Fibroblast of the conjunctiva (primary cell): Measurements from ENCODE around the gene CADPS.

Source experiments
- DNase-seq: peaks from one replicate; pipeline ENCODE4 v3.0.0-alpha.2; 2010; ENCODE audit warnings: low read depth

Gene CADPS

DNA sequence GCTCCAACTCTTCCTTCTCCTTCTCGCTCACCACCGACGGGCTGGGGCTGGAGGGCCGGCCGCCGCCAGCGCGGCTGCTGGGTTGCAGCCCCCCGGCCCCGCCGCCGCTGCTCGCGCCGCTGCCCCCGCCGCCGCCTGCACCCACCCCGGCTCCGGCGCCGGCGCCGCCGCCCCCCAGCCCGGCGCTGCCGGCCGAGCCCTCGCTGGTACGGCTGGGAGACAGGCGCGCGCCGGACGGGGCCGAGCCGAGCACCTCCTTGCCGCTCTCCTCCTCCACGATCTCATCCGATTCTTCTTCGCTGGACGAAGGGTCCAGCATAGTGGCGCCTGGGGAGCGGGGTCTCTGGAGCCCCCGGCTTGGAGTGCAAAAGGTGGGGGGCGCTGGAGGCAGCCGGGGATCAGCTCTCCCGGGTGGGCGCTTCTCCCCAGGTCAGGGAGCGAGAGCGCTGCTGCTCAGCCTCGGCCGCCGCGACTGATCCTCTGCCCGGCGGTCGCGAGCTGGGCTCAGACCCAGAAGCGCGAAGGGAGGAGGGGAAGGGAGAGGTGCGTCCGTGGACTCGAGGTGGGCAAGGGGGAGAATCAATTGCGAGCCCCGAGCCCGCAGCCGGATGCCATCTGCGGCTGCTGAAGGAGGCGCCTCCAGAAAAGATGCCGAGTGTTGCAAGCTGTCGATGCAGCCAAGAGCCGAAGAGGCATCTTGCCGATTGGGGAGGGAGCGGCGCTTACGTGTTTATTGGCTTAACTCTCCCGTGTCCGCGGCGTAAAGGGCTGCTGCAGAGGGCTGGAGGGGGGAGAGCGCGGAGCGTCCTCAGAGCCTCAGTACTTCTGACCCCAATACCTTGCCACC is at the start of gene CADPS:
Gene CADPS (minus strand): TSS at position 706 of the 847 bp plus-strand sequence. CDS start 387 bp downstream, at position 319.
- no peak for DNase-seq

GRCh38 chr3:62923066-62923465 is 47.9 kb upstream of the CADPS start:
- DNase-seq, result no peak

- DNase-seq, result no peak
Observed at GRCh38 chr3:62922326-62922725, 47.1 kb upstream of the CADPS start.

DNA sequence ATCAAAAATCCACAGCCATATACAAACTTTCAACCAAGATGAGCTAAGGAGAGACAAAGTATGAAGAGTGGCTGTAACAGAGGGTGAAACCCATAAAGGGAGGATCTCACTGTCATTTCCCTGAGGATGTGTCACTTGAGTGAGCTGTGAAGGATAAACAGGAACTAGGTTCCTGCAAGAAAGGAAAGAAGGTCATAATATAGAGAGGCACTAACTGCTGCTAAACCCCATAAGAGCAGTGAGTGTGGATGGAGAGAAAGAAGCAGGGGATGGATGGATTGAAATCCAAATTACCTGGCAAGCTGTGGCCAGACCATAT is 45.2 kb upstream of the CADPS start:
- no peak for DNase-seq

DNA sequence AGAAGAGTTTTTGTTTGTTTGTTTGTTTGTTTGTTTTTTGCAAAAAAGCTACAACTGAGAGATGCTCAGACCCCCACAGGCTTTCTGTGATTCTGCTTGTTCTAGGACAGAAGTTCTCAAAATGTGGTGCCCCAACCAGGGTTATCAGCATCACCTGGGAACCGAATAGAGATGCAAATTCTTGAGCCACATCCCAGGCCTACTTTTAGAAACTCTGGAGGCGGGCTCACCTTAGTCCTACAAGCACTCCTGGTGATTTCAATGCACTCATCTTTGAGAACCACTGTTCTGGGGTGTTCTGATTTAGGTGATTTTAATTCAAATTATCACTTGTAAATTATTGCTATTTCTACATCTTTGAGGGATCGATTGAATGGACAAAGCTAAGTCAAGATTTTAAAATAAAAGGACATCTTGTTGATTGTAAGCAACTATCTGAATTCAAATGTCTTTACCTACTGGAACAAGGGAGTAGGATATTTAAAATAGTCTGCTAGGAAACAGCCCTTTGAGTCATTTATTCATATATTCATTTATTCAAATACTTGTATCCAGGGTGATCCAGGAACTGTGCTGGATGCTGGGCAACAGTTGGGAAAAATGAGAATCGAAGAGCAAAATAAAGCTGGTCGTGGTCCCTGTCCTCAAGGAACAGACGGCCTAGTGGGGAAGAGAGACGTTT is 44.7 kb upstream of the CADPS start:
- DNase-seq, result no peak

DNA sequence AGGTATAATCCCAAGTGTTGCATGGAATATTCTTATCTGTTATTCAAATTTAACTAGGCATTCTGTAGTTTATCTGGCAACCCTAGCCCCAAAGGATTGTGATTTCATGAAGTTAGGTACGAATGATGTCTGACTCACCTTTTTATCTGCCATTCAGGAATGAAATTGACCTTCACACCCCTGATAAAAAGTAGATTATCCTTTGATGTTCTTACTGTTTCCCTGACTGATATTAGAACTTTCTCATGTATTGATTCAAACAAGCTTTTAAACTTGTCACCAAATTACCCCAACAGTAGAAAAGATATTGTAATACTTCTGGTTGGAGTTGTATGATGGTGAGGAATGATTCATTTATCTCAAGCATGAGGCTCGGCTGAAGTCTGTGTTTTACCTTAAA is 43.6 kb upstream of the CADPS start:
- no peak for DNase-seq

DNA sequence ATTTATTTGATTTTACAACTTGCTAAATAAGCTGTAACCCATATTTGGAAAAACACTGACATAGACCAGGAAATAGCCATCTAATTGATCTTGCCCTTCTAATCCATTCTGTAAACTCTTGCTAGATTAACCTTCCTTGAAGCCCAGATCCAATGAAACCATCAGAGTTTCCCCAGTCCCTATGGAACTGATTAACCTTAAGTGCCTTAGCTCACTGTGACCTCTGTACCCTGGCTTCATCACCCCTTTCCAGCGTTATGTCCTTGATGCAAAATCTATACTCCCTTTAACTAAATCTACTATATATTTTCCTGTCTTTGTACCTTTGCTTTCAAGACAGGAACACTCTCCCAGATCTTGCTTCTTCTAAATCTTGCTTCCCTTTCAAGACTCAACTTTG is 42.9 kb upstream of the CADPS start:
- DNase-seq, result no peak

- no peak for DNase-seq
Observed at GRCh38 chr3:62911526-62911925, 36.3 kb upstream of the CADPS start.

- no peak for DNase-seq
Observed at GRCh38 chr3:62905331-62905730, 30.1 kb upstream of the CADPS start.

DNA sequence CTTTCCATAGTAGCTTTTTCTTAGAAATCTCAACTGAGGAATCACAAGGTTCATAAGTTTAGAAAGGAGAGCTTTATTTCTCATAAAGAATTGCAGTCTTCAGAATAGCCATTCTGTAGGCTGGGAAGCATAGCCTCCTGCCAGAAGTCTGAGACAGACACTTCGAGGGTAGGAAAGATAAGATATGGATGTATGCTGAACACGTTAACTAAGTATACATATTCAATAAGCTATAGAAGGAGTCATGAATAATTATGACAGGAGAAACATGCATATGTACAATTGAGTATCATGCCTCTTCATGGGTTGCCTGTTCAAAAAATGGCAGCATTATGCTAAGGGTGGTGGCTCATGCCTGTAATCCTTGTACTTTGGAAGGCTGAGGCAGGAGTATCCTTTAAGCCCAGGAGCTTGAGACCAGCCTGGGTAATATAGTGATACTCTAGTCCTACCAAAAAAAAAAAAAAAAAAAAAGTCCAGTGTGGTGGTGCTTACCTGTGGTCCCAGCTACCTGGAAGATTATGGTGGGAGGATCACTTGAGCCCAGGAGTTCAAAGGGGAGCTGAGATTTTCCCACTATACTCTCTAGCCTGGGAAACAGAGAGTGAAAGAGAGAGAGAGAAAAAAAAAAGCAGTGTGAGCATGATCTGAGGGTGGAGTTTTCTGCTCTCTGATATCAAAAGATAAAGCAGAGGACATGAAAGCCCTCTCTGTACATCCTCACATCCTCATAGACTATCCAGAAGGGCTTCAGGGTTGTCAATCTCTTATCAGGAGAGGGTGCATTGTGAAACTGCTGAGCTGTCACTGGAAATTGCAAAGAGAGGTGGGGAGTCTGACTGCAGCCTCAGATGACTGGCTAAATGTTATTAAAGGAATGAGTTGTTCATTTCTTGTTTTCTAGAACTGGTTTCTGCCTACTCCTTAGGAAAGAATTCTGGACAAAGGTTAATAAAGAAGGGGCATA is 23.6 kb upstream of the CADPS start:
- DNase-seq, result no peak

DNA sequence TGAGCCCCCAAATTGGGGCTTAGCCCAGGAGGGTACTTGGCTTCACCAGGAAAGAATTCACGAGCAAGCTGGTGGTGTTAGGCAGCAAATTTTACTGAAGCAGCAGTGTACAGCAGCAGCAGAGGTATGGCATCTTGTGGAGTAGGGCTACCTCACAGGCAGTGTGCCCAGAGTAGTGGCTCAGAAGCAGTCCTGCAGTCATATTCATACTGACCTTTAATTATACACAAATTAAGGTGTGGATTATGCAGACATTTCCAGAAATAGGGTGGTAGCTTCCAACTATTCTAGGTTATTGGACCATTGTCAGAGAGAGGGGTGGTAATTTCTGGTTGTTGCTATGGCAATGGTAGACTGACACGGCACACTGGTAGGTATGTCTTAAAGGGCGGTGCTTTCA is 20.7 kb upstream of the CADPS start:
- DNase-seq, result no peak

GRCh38 chr3:62892951-62893350 is 17.7 kb upstream of the CADPS start:
- no peak for DNase-seq

DNA sequence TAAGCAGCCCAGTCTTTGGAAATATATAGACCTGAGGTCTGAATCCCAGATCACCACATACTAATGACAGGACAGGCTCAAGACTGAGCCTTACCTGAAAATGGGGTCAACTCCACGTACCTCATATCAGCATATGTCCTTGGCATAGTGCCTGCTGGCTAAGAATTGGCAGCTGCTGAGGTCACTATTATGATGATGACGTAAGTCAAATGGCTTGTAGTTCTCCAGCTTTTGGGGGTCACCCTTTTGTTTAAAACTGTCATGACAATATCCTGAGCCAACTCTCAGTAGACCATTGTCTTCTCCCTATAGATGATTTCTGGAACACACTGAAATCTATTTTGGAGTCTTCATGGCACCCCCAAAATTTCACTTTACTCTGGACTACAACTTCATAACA is 16.8 kb upstream of the CADPS start:
- DNase-seq, result no peak

- no peak for DNase-seq
Observed at GRCh38 chr3:62888778-62889177, 13.6 kb upstream of the CADPS start.

DNA sequence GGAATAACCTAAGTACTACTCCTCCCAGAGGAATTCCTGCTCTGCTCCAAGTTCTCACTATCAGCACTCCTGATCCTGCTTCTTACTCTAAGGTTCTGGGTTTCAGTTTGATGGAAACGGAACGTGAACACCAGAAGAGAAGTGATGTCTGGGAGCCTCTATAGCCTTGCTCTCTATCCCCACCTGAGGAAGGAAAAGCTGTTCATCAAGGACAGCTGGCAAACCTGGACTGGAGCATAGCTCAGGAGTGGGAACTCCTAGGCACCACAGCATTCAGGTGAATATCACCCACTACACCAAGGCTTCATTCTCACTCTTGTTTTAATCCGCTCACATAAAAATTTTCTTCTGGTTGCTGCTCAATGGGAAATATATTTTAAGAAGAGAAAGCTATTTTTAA is 13.0 kb upstream of the CADPS start:
- no peak for DNase-seq

DNA sequence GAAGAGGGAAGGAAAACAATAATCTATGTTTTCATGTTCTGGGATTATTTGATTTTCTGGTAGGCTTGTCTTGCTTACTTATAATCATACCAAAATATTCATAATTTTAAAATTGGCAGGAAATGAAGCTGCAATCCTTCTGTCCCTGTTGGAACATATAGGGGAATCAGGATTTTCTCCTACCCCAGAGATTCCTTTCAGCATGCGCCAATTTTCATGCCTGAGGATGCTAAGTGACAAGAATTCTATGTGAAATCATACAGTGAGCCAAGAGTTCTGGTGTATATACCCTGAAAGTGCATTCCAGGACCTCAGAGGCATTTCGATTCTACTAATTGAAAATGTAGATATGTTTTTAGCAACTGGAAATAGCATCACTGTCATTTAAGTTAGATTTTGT is 9.9 kb upstream of the CADPS start:
- no peak for DNase-seq

DNA sequence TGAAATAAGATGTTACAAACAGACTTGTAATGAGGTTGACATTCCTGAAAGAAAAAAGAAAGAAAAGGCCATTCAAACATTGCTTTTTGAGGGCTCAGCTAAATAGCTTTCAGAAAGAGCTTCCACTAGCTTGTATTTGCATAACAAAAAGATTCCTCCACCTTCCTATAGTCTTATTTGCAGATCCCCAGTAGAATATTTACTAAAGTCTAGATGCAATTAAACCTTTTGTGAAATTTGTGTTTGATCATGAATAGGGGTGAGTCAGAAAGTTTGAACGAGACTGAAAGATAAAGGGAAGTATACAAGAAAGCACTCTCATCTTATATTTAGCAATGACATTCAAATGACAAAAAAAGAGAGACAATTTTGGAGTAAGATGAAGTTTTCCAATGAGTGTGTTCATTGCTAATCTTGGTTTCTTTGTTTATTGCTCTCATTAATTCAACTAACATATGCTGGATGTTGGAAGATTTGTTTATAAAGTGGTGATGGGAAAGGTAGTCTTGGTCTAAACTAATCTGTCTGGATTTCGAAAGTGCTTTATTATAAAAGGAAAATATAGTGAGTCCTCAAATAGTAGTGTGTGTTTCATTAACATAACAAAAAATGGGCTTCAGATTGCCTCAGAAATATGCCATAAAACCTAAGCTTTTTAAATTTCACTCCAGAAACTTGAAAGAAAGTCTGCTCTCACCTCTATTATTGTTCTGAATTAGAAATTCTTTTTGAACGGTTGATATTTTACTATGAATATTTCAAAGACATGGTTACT is 9.1 kb upstream of the CADPS start:
- DNase-seq, result no peak

DNA sequence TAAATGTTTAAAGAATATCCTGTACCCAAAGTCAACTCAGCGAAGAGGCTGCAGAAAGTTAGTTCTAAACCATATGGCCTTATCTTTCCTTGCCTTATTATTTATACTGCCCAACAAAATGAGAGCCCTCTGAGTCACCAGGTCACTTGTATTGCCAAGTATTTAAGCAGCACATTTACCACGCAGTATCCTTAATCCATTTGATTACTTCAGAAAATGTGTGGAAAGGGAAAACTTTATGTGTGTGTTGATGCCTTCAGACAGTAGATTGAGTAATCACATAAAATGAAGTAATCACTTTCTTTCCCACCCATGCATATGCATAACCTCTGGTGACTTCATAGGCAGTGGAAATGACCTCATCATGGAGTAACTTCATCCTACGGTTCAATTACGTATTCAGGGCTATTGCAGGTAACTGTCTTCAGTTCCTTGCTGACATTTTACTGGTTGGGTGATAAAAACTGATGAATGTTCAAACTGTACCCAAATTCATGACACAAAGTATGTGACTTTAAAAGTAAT is 7.5 kb upstream of the CADPS start:
- DNase-seq, result no peak

GRCh38 chr3:62876064-62876463 is 848 bp upstream of the CADPS start:
- peak; percentile 1 for DNase-seq

DNA sequence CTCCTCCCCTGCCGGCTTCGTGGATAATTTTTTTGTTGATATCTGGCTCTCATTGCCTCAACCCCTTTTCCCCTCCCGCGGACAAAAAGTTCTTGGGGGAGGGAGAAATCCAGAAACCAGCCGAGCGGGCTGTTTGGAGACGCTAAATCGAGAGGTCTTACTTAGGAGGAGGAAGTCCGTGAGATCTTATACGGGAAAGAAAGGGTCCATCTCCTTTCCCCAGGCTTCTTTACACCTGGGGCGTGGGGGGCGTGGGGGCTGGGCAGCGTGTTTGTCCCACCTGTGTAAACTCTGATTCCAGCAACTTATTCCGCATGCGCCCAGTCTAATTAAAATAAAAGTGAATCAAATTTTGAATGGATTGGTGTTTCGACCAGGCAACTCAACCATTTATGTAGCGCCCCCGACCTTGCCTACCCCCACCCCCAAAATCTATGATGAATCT is 364 bp upstream of the CADPS start:
- DNase-seq, result no peak
